Activated CD4-positive, alpha-beta T cell treated with anti-CD3 and anti-CD28 coated beads, Interleukin-10, Interleukin-2, amounts not matched to agents 100 ng/mL and 50 ng/mL, durations not matched to agents 16 hours and 8 hours (primary cell): ENCODE measurements around the gene OGN.

ENCODE experiments used
- DNase-seq: peaks from one replicate; pipeline ENCODE4 v3.0.0-alpha.2; 2020

The OGN gene

GRCh38 chr9:92342825-92343488 is 61.4 kb downstream of the OGN start:
- no peak for DNase-seq

DNA sequence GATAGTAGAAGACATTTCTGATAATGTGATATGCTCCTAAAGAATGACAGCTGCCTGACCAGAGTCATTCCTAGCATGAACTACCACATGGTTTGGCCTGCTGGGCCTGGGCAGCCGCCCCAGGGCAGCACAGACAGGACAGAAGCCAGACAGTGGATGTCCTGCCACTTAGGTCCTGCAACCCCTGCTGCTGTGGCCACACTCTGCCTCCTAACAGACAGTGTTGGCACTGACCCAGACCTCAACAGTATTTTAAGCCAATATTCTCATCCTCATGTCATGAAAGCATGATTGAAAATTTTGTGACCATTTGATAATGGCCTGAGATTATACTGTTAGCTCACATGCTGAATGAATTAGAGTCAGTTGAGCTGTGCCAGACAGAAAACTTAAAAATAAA is 62.8 kb downstream of the OGN start:
- no peak for DNase-seq

- no peak for DNase-seq
These were observed 71.1 kb downstream of the OGN start for GRCh38 chr9:92333282-92333634.
